GM19193 (cell line): ENCODE measurements around the gene CPA4.

Experiments
- POLR2A ChIP-seq: IDR thresholded peaks from 4 replicates; pipeline ENCODE4 v1.6.1; 2011; ENCODE audit not compliant: insufficient read depth, insufficient read length; ENCODE audit errors: extremely low read depth

CPA4 gene

DNA sequence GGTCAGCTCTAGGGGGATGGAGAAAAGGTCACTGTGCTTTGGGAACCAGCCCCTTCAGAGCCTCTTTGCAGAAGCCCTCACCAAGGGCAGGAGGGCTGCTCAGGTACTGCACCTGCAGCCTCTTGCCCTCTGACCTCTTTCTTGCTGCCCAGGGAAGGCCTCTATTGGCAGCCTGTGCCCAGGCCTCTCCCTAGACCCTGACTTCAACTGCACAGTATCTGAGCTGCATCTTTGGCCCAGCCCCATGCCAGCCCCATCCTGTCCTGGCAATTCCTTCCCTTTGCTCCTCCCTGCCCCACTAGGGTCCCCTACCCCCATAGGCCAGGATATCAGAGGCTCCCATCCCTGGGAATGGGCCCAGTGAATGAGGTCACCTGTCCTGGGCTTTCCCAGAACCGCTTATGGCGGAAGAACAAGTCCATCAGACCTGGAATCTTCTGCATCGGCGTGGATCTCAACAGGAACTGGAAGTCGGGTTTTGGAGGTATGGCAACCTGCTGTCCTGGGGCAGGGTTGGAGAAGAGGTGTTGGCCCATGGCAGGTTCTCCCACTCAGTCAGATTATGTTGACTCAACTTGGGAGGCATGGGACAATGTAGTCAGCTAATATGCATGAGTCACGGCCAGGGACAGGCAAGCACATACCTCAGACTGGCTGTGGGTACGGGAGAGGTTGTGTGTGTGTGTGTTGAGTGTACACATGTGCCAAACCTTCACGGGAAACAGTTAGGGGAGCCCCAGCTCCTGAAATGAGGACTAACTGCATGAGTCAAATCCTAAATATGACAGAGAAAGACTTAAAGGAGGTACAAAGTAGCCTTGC lies 70.3 kb downstream of the CPA4 start:
- TF ChIP-seq POLR2A: no peak

DNA sequence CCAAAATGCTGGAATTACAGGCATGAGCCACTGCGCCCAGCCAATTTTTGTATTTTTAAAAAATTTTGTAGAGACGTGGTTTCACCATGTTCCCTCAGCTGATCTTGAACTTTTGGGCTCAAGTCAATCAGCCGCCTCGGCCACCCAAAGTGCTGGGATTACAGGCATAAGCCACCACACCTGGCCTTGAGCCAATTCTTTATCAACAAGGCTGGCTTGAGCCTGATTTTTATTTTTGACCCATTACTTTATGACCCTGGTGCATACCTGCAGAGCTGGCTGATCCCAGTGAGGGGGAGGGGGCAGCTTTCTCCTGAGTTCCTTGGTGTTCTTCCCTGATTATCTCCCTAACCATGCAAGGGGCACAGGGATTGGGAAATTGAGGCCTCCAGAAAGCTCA lies 71.5 kb downstream of the CPA4 start:
- no peak for TF ChIP-seq POLR2A

GRCh38 chr7:130365088-130365487 lies 72.1 kb downstream of the CPA4 start:
- no peak for TF ChIP-seq POLR2A

DNA sequence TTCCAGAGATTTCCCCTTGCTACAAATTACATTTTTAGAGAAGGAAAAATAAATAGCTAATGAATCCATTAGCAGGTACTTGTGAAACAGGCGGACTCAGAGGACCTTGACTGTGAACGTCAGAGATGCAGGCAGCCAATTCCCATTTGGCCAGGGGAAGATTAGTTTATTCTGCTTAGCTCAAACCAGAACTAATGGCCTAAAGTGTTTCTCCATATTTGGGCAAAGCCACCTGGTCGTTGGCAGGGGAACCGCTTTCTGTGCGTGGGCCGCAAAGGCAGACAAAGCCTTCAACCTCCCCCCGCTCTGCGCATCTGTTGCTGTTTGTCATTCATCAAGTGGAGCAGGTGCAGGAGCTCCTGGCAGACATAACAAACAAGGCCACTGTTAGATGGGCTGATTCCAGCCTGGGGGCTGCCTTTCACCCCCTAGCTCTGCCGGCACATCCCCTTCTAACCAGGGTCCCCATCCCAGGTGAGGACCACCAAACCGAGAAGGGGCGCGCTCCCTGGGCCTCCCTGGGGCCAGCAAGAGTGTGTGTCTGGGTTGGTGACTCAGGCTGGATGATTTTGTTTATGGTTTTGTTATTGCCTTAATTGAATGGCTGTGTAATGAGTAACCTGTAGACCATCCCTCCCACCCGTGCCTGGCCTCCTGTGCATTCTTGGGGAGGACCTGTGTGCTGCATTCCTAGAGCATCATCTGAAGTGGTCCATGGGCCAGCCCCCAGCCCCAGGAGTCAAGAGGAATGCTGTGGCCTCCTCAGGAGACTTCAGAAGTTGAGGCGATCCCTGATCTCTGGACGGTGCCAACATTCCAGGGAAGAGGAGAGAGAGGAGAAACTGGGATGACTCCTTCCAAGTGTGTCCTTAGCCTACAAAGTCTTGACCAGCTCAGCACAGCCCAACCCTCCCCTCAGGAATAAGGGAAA lies 72.8 kb downstream of the CPA4 start:
- no peak for TF ChIP-seq POLR2A

DNA sequence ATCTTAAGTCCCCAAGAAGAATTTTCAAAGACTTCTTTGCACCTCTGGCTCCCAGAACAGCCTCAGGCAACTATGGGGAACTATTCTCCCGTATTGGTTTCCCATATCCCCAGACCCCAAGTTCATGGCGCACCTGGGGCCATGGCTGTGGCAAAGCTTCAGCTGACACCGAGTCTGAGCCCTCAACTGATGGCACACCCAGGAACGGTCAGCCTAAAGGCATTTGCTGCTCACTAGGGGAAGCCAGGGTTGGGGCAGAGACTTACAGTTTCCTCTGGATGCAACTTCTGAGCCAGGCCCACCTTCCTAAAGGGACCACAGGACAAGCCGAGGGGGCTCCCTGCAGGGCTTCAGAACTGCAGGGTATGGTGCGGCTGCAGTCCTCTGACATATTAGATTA lies 73.6 kb downstream of the CPA4 start:
- no peak for TF ChIP-seq POLR2A

DNA sequence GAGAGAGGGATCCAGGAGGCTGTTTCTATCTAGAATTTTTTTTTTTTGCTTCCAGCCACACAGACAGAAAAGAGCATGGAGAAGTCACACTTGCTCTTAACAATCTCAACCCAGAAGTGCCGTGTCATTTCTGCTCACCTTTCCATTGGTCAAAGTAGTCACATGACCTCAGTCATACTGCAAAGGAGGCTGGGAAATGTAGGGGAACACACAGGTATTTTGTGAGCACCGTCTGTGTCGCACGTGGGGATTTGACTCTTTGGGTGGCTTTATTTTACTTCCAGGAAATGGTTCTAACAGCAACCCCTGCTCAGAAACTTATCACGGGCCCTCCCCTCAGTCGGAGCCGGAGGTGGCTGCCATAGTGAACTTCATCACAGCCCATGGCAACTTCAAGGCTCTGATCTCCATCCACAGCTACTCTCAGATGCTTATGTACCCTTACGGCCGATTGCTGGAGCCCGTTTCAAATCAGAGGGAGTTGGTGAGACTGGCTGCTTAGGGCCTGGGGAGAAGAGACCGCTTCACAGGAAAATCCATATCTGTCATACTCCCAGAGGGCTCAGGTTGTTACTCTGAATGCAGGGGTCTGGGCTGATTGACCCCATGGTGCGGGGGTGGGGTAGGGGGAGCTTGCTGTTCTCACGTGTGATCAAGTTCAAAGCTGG lies 74.3 kb downstream of the CPA4 start:
- TF ChIP-seq POLR2A: no peak

- TF ChIP-seq POLR2A: no peak
Observed at GRCh38 chr7:130367836-130368746, 75.1 kb downstream of the CPA4 start.

- TF ChIP-seq POLR2A: no peak
Observed at GRCh38 chr7:130369110-130369711, 76.2 kb downstream of the CPA4 start.

GRCh38 chr7:130369831-130370550 lies 77.0 kb downstream of the CPA4 start:
- no peak for TF ChIP-seq POLR2A

- no peak for TF ChIP-seq POLR2A
Observed at GRCh38 chr7:130371046-130371445, 78.1 kb downstream of the CPA4 start.

- TF ChIP-seq POLR2A: no peak
Observed at GRCh38 chr7:130372402-130373165, 79.6 kb downstream of the CPA4 start.
